Left ventricle myocardium inferior (tissue), 1 donor: ENCODE results near the gene MAGI2. TPM values are rescaled to one million over a fixed set of nuclear protein-coding genes. Genes with fewer than 3 reads are reported as not detected.

Experiments
- DNase-seq: peaks from one replicate; pipeline ENCODE4 v3.0.0-alpha.2; 2020
- H3K27ac ChIP-seq: fragments of 200-600 bp; replicated peaks from 2 replicates; pipeline ENCODE4 v1.8.0; 2021
- H3K27me3 ChIP-seq: fragments of 200-600 bp; 2 replicates; pipeline ENCODE4 v1.8.0; 2021; ENCODE audit warnings: low read depth
- H3K36me3 ChIP-seq: fragments of 200-600 bp; 2 replicates; pipeline ENCODE4 v1.8.0; 2021
- H3K4me1 ChIP-seq: fragments of 200-600 bp; 2 replicates; pipeline ENCODE4 v1.8.0; 2021
- H3K4me3 ChIP-seq: fragments of 200-600 bp; 2 replicates; pipeline ENCODE4 v1.8.0; 2021; ENCODE audit warnings: mild to moderate bottlenecking, moderate library complexity
- H3K9me3 ChIP-seq: fragments of 200-600 bp; replicated peaks from 2 replicates; pipeline ENCODE4 v1.8.0; 2021
- intact Hi-C: fragments of 100-400 bp; cut with micrococcal nuclease; formaldehyde crosslinking; loops from one replicate; pipeline ENCODE4 v1.11.0; 2022
- total RNA-seq: library from RNA; stranded (reverse); fragmentation: NEBNext Ultra II Directional; extraction: Animal tissue kit (Norgen Biotek cat#: 25700); gene quantifications from one replicate; pipeline ENCODE4 v1.2.1, GENCODE V29; 2021
- TF ChIP-seq, protein P1 (sequence below): fragments of 200-600 bp; IDR thresholded peaks from 2 replicates; pipeline ENCODE4 v1.8.0; 2021; ENCODE audit warnings: antibody characterized with exemption, mild to moderate bottlenecking, borderline replicate concordance
- donor health status: DM: no; HTN: yes; CAD: no; lungs with severe emphysema.

The MAGI2 gene
- total RNA-seq, 1 donor from 2014 or later = 4.5 TPM

- TF ChIP-seq, protein P1, sequence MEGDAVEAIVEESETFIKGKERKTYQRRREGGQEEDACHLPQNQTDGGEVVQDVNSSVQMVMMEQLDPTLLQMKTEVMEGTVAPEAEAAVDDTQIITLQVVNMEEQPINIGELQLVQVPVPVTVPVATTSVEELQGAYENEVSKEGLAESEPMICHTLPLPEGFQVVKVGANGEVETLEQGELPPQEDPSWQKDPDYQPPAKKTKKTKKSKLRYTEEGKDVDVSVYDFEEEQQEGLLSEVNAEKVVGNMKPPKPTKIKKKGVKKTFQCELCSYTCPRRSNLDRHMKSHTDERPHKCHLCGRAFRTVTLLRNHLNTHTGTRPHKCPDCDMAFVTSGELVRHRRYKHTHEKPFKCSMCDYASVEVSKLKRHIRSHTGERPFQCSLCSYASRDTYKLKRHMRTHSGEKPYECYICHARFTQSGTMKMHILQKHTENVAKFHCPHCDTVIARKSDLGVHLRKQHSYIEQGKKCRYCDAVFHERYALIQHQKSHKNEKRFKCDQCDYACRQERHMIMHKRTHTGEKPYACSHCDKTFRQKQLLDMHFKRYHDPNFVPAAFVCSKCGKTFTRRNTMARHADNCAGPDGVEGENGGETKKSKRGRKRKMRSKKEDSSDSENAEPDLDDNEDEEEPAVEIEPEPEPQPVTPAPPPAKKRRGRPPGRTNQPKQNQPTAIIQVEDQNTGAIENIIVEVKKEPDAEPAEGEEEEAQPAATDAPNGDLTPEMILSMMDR = no peak
- H3K27me3 ChIP-seq = no peaks in the 10 kb centered on the region
- no peak overlapping the region for H3K27ac ChIP-seq
- no peaks in the 10 kb centered on the region for H3K4me1 ChIP-seq
- no peaks in the 10 kb centered on the region for H3K9me3 ChIP-seq
- DNase-seq = no peak
- intact Hi-C loops = no loop called here
- no peaks in the 10 kb centered on the region for H3K36me3 ChIP-seq
- no peak overlapping the region for H3K4me3 ChIP-seq
Measured at GRCh38 chr7:78315119-78315518, 1138.3 kb downstream of the MAGI2 start.

- H3K4me3 ChIP-seq = no peak overlapping the region
- H3K27ac ChIP-seq = no peak overlapping the region
- H3K4me1 ChIP-seq = no peaks in the 10 kb centered on the region
- H3K27me3 ChIP-seq = no peaks in the 10 kb centered on the region
- no peaks in the 10 kb centered on the region for H3K36me3 ChIP-seq
- DNase-seq = no peak
- intact Hi-C loops = no loop called here
- TF ChIP-seq, protein P1 = no peak
- H3K9me3 ChIP-seq = no peaks in the 10 kb centered on the region
Measured at GRCh38 chr7:78311181-78311580, 1142.3 kb downstream of the MAGI2 start.

DNA sequence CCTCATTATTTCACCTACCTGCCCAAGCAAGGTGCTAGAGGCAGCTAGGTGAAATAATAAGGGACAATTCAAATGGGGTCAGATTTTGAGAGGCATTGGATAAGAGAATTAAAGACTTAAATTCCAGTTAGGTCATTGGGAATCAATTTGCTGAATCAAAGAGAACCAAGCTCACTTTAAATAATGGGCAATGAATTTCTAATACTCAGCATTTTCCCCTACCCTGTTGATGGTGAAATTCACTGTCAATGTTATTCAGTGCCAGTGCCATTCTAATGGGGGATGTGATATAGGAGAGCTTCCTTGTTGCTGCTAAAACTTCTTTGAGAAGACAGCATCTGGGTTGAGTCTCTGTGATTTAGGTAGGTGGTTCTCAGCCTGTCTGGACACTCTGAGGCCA, 1145.6 kb downstream of the MAGI2 start:
- intact Hi-C loops = no loop called here
- TF ChIP-seq, protein P1 = no peak
- Histone ChIP-seq H3K9me3 (no peaks in the 10 kb centered on the region), H3K36me3 (no peaks in the 10 kb centered on the region), H3K4me3 (no peak overlapping the region), H3K4me1 (no peaks in the 10 kb centered on the region), H3K27me3 (no peaks in the 10 kb centered on the region), H3K27ac (no peak overlapping the region)
- no peak for DNase-seq

DNA sequence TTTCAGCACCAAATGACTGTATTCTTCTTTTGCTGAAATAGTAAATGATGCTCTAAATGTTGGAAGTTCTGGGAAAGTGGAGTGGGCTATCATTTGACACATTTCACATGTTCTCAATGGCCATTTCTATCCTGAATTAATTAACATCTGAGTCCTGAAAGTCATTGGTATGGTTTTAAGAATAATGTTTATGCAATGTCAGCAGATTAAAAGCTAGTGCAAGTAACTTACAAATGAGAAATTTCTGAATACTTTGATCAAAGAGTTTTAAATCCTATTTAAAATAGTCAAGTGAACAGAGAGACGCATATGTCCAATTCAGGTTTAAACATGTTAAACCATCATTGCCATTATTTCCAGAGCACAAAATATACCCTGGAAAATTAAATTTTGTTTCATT, 1146.8 kb downstream of the MAGI2 start:
- Histone ChIP-seq H3K27ac (no peak overlapping the region), H3K9me3 (no peaks in the 10 kb centered on the region), H3K36me3 (no peaks in the 10 kb centered on the region), H3K27me3 (no peaks in the 10 kb centered on the region), H3K4me1 (no peaks in the 10 kb centered on the region), H3K4me3 (no peak overlapping the region)
- TF ChIP-seq, protein P1 = no peak
- intact Hi-C loops = no loop called here
- no peak for DNase-seq

DNA sequence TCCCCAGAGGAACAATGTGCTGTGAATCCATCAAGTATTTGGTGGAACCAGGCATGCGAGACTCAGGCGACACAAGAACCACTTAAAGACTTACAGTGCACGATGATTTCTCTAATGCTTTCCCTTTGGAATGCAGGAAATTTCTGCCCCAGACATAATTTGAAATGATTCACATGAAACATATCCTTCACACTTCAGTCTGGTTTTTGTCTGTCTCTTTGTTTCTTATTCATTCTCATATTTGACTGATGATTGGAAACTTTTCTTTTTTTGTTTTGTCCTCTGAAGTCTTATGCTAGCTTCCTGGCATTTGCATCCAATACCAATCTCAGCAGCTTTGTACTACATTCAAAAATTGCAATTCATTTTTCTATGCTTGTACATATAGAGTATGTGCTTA, 1152.1 kb downstream of the MAGI2 start:
- Histone ChIP-seq H3K27me3 (no peaks in the 10 kb centered on the region), H3K36me3 (no peaks in the 10 kb centered on the region), H3K4me1 (no peaks in the 10 kb centered on the region), H3K9me3 (no peaks in the 10 kb centered on the region), H3K27ac (no peak overlapping the region), H3K4me3 (no peak overlapping the region)
- no peak for DNase-seq
- TF ChIP-seq, protein P1 = no peak
- intact Hi-C loops = no loop called here

DNA sequence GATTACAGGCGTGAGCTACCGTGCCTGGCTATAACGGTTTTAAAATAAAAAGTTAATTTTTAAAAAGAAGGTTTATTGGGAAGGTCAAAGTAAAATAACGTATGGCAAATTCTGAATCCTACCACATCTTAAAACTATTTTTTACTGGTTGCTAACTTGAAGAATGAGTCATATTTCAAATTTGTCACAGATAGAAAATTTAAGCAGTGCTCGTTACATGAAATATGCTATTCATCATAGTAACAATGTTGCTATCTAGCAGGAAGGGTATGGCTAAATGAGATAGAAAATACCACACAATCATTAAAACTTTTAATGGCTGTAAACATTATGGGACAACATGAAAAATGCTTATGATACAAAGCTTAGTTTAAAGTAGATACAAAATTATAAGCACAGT, 1154.4 kb downstream of the MAGI2 start:
- Histone ChIP-seq H3K4me1 (no peaks in the 10 kb centered on the region), H3K27me3 (no peaks in the 10 kb centered on the region), H3K27ac (no peak overlapping the region), H3K9me3 (no peaks in the 10 kb centered on the region), H3K36me3 (no peaks in the 10 kb centered on the region), H3K4me3 (no peak overlapping the region)
- TF ChIP-seq, protein P1 = no peak
- intact Hi-C loops = no loop called here
- no peak for DNase-seq
